GM12875 (cell line): ENCODE data around the gene SLC9A9.
"Not testable (repeated sequence)": the region's sequence is repeated elsewhere in the genome, so short reads cannot be mapped to it uniquely, and the experiment has no call there.

Experiments
- H3K4me3 ChIP-seq: one replicate; pipeline ENCODE4 v1.5.1; 2011; ENCODE audit warnings: low read depth, low read length, control low read depth
- TF ChIP-seq, protein P1 (sequence below): IDR thresholded peaks from 2 replicates; pipeline ENCODE4 v1.5.1; 2011; ENCODE audit warnings: low read depth, mild to moderate bottlenecking, control low read depth, inconsistent platforms, low read length, moderate library complexity, borderline replicate concordance; ENCODE audit not compliant: insufficient read depth

The SLC9A9 gene

DNA sequence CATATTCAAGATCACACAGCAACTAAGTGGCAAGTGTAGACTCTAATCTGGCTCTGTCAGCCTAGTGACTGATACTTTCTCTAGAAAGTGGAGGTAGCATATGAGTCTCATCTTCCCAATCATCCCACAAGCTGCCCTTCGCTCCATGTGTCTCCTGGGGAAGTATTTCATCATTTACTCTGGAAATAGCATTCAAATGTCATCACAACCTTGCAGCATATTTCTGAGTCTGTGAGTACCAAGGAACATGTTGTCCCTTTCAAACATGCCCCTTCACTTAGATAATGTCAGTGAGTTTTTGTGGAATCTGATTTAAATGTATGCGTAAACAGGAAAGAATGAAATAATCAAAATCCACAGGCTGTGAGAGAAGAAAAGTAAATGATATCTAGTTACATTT is 322.9 kb downstream of the SLC9A9 start:
- TF ChIP-seq, protein P1, sequence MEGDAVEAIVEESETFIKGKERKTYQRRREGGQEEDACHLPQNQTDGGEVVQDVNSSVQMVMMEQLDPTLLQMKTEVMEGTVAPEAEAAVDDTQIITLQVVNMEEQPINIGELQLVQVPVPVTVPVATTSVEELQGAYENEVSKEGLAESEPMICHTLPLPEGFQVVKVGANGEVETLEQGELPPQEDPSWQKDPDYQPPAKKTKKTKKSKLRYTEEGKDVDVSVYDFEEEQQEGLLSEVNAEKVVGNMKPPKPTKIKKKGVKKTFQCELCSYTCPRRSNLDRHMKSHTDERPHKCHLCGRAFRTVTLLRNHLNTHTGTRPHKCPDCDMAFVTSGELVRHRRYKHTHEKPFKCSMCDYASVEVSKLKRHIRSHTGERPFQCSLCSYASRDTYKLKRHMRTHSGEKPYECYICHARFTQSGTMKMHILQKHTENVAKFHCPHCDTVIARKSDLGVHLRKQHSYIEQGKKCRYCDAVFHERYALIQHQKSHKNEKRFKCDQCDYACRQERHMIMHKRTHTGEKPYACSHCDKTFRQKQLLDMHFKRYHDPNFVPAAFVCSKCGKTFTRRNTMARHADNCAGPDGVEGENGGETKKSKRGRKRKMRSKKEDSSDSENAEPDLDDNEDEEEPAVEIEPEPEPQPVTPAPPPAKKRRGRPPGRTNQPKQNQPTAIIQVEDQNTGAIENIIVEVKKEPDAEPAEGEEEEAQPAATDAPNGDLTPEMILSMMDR: no peak

DNA sequence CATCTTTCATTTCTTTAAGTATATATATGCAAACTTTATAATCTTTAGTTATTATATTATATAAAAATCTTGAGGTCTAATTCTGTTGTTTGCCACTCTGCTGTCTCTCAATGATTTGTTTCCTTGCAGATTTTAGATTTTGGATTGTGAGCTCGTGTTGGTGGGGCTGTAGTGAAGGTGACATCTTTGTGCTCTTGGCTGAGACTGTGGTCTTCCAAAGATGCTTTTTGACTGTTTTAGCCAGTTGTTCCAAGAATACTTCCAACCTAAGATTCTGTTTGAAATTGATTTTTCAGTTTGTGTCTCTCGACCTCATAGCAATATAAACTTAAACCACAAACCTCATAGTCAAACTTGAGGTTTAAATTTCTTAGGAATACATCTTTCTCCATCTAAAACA is 326.5 kb downstream of the SLC9A9 start:
- TF ChIP-seq, protein P1: no peak

More for the DNA sequence above, 322.9 kb downstream of the SLC9A9 start:
- H3K4me3 ChIP-seq: no peak overlapping the region

DNA sequence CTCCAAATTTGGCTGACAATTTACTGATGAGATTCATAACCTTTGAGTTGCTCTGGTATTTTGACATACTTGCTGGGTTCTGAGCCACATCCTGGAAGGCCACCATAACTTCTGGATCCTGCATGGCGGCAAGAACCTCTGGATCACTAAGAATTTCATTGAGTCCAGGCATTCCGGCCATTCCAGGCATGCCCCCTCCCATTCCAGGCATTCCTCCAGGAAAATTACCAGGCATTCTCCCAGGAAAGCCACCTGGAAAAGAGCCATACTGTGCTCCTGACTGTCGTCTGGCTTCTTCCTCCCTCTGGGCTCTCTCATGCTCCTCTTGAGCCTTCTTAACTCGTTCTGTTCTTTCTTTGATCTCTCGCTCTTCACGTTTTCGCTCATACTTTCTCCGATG is 331.1 kb downstream of the SLC9A9 start:
- H3K4me3 ChIP-seq: not testable (repeated sequence)

More for the DNA sequence above, 326.5 kb downstream of the SLC9A9 start:
- H3K4me3 ChIP-seq: no peak overlapping the region

DNA sequence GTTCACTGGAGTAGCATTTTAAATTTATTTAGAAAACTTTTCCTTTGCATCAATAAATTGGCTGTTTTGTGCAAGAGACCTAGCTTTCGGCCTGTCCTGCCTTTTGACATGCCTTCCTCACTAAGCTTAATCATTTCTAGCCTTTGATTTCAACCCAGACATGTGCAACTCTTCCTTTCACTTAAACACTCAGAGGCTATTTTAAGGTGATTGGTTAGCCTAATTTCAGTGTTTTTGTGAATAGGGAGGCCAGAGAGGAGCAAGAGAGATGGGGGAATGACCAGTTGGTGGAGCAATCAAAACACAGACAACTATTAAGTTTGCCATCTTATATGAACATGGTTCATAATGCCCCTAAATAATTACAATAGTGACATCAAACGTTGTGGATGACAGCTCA is 333.4 kb downstream of the SLC9A9 start:
- TF ChIP-seq, protein P1: no peak
- no peak overlapping the region for H3K4me3 ChIP-seq

DNA sequence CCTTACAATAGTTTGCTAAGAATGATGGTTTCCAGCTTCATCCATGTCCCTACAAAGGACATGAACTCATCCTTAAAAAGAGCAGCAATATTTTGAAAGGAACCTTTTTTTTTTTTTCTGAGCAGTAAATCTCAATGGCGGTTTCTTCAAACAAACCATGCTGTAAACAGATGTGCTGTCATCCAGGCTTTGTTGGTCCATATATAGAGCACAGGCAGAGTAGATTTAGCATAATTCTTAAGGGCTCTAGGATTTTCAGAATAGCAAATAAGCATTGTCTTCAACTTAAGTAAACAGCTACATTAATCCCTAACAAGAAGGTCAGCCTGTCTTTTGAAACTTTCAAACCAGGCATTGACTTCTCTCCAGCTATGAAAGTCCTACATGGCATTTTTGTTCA is 334.2 kb downstream of the SLC9A9 start:
- no peak overlapping the region for H3K4me3 ChIP-seq
- TF ChIP-seq, protein P1: no peak

- H3K4me3 ChIP-seq: no peak overlapping the region
- TF ChIP-seq, protein P1: no peak
These were observed 336.9 kb downstream of the SLC9A9 start for GRCh38 chr3:143511174-143511879.

- TF ChIP-seq, protein P1: no peak
These were observed 337.7 kb downstream of the SLC9A9 start for GRCh38 chr3:143510601-143511000.

More at GRCh38 chr3:143510601-143511000, 337.7 kb downstream of the SLC9A9 start:
- H3K4me3 ChIP-seq: no peak overlapping the region
